ENCODE data around the gene AHR.

Gene AHR

GRCh38 chr7:17298102-17298839 is at the start of gene AHR:
Gene AHR (plus strand): TSS chr7:17298652. CDS start chr7:17299265, 613 bp downstream.
- peak; percentile 83 for DNase-seq (ENCODE audit: low read depth)

- no peak for DNase-seq (ENCODE audit: low read depth)
Measured at GRCh38 chr7:17253885-17254284, 44.6 kb upstream of the AHR start.

GRCh38 chr7:17255926-17256325 is 42.5 kb upstream of the AHR start:
- DNase-seq (ENCODE audit: low read depth), result no peak

- DNase-seq (ENCODE audit: low read depth), result no peak
Measured at GRCh38 chr7:17256375-17256774, 42.1 kb upstream of the AHR start.

- DNase-seq (ENCODE audit: low read depth), result no peak
Measured at GRCh38 chr7:17266565-17266964, 31.9 kb upstream of the AHR start.

GRCh38 chr7:17269341-17270221 is 28.9 kb upstream of the AHR start:
- DNase-seq (ENCODE audit: low read depth), result no peak

- no peak for DNase-seq (ENCODE audit: low read depth)
Measured at GRCh38 chr7:17274551-17275245, 23.8 kb upstream of the AHR start.

GRCh38 chr7:17275749-17276671 is 22.4 kb upstream of the AHR start:
- DNase-seq (ENCODE audit: low read depth), result no peak

GRCh38 chr7:17279061-17279460 is 19.4 kb upstream of the AHR start:
- DNase-seq (ENCODE audit: low read depth), result no peak

GRCh38 chr7:17289074-17289645 is 9.3 kb upstream of the AHR start:
- DNase-seq (ENCODE audit: low read depth), result no peak

- DNase-seq (ENCODE audit: low read depth), result no peak
Measured at GRCh38 chr7:17292843-17293242, 5.6 kb upstream of the AHR start.

- DNase-seq (ENCODE audit: low read depth), result no peak
Measured at GRCh38 chr7:17293481-17293880, 5.0 kb upstream of the AHR start.

GRCh38 chr7:17297243-17297642 is 1.2 kb upstream of the AHR start:
- DNase-seq (ENCODE audit: low read depth), result no peak

- DNase-seq (ENCODE audit: low read depth), result no peak
Measured at GRCh38 chr7:17298840-17299482, 509 bp downstream of the AHR start.

GRCh38 chr7:17299483-17299991 is 1.1 kb downstream of the AHR start:
- DNase-seq (ENCODE audit: low read depth), result no peak

GRCh38 chr7:17300012-17300411 is 1.6 kb downstream of the AHR start:
- no peak for DNase-seq (ENCODE audit: low read depth)

- no peak for DNase-seq (ENCODE audit: low read depth)
Measured at GRCh38 chr7:17300437-17300836, 2.0 kb downstream of the AHR start.

GRCh38 chr7:17301471-17302456 is 3.3 kb downstream of the AHR start:
- no peak for DNase-seq (ENCODE audit: low read depth)

- no peak for DNase-seq (ENCODE audit: low read depth)
Measured at GRCh38 chr7:17302575-17303142, 4.2 kb downstream of the AHR start.
